ENCODE results near the gene CYLC2.

DNA sequence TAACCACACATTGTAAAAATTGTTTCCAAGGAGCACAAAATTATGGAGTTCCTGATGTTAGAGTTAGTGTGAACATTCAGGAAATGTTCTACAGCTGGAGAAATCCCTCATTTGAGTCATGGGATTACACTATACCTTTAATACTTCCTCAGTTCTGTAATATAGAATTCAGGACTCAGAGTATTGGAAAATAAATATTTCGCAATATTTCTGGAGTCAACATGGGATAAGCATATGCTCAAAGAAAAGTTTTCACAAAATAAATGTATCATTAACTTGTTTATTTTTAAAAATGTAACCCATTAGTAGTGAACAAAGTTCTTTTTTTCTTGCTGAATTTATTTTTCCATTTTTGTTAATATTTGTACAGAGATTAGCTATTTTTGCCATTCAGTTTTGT is 8.6 kb downstream of the CYLC2 start:
- TF ChIP-seq, protein P1, sequence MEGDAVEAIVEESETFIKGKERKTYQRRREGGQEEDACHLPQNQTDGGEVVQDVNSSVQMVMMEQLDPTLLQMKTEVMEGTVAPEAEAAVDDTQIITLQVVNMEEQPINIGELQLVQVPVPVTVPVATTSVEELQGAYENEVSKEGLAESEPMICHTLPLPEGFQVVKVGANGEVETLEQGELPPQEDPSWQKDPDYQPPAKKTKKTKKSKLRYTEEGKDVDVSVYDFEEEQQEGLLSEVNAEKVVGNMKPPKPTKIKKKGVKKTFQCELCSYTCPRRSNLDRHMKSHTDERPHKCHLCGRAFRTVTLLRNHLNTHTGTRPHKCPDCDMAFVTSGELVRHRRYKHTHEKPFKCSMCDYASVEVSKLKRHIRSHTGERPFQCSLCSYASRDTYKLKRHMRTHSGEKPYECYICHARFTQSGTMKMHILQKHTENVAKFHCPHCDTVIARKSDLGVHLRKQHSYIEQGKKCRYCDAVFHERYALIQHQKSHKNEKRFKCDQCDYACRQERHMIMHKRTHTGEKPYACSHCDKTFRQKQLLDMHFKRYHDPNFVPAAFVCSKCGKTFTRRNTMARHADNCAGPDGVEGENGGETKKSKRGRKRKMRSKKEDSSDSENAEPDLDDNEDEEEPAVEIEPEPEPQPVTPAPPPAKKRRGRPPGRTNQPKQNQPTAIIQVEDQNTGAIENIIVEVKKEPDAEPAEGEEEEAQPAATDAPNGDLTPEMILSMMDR (IDR thresholded peaks at IDR 0.05; ENCODE audit: low read depth, low read length): no peak
- no peak for TF ChIP-seq EZH2phosphoT487 (IDR thresholded peaks at IDR 0.05; ENCODE audit: low read depth)

All from OCI-LY3 (cell line).